K562 treated with DMSO at 1 percent for 12 hours (cell line): ENCODE results near the gene CDKN2B-AS1. TPM values are rescaled to one million over a fixed set of nuclear protein-coding genes. Genes with fewer than 3 reads are reported as not detected.

Source experiments
- total RNA-seq: library from RNA; unstranded; fragments of 300-600 nt; gene quantifications from 2 replicates; pipeline ENCODE4 v1.2.3, GENCODE V29; 2022; ENCODE audit not compliant: insufficient read depth

Gene CDKN2B-AS1
- not detected in 2 replicates for total RNA-seq

GRCh38 chr9:21994556-21995005 is at the start of gene CDKN2B-AS1:
Gene CDKN2B-AS1 (plus strand): TSS chr9:21994791.

DNA sequence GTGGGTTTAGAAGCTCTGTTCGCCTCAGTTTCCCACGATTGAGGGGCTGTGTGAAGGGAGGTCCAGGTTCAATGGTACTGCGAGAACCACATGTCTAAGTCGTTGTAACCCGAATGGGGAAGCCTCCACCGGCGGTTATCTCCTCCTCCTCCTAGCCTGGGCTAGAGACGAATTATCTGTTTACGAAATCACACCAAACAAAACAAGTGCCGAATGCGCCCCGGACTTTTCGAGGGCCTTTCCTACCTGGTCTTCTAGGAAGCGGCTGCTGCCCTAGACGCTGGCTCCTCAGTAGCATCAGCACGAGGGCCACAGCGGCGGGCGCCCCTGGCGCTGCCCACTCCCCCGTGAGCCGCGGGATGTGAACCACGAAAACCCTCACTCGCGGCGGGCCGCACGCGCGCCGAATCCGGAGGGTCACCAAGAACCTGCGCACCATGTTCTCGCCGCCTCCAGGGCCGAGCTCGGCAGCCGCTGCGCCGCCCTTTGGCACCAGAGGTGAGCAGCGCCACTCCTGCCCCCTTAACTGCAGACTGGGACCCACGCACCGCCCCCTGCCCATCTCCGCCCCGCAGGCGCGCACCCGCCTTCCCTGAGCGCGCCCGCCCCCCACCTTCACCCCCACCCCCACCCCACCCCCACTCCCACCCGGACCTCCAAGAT is 567 bp upstream of the CDKN2B-AS1 start, which contains the start of gene CDKN2A:
Gene CDKN2A (minus strand): TSS at position 500 of the 663 bp plus-strand sequence.

DNA sequence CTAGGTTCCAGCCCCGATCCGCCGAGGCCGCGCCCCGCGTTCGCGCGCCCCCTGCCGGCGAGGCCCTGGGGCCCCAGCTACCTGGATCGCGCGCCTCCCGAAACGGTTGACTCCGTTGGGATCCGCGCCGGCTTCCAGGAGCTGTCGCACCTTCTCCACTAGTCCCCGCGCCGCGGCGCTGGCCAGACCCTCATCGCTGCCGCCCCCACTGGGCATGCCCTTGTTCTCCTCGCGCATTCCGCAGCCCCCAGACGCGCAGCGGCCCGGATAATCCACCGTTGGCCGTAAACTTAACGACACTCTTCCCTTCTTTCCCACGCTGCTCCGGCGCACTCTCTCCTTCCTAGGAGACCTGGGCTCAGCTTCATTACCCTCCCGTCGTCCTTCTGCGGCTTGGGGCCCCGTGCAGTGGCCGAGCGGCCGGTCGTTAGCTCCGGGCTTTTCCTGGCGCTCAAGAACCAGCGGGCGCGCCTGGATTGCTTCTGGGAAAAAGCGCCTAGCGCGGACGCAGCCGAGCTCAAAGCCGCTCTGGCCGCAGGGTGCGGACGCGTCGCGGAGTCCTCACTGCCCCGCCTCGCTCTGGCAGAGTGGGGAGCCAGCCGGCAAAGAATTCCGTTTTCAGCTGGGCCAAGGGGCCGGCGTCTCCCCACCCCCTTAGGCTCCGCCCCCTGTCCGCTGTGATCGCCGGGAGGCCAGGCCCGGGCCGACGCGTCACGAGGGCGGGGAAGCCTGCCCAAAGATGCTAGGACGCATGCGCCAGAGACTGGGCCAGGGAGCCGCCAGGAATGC is 14.3 kb downstream of the CDKN2B-AS1 start, which contains the start of gene CDKN2B:
Gene CDKN2B (minus strand): TSS at position 589 of the 789 bp plus-strand sequence. CDS start 352 bp downstream, at position 237.

Other genes starting within 250 kb of the CDKN2B-AS1 start
- gene MTAP, start 192.2 kb upstream of the CDKN2B-AS1 start, total RNA-seq = not detected in 2 replicates
- gene CDKN2A, start 399 bp upstream of the CDKN2B-AS1 start, total RNA-seq = not detected in 2 replicates
- gene CDKN2B, start 14.5 kb downstream of the CDKN2B-AS1 start, total RNA-seq = not detected in 2 replicates